Effector memory CD4-positive, alpha-beta T cell (primary cell): ENCODE measurements around the gene DPM2.
A peak's percentile ranks its signal among the peaks of the same experiment; 100 is the strongest.

Experiments
- DNase-seq, 3 donors: peaks; one replicate each; pipeline ENCODE4 v3.0.0-alpha.2; 2020
- H3K27ac ChIP-seq: 2 replicates; pipeline ENCODE4 v1.7.0; 2013; ENCODE audit warnings: mild to moderate bottlenecking, low read length, moderate library complexity; ENCODE audit not compliant: insufficient read depth, poor library complexity, severe bottlenecking
- H3K27me3 ChIP-seq: replicated peaks from 2 replicates; pipeline ENCODE4 v1.7.0; 2013; ENCODE audit warnings: mild to moderate bottlenecking, low read length; ENCODE audit not compliant: insufficient read depth, control insufficient read depth, poor library complexity, severe bottlenecking
- H3K36me3 ChIP-seq: 2 replicates; pipeline ENCODE4 v1.7.0; 2013; ENCODE audit warnings: mild to moderate bottlenecking, low read length, moderate library complexity; ENCODE audit not compliant: control insufficient read depth, insufficient read depth
- H3K4me1 ChIP-seq: 2 replicates; pipeline ENCODE4 v1.7.0; 2013; ENCODE audit warnings: low read length, mild to moderate bottlenecking; ENCODE audit not compliant: control insufficient read depth, insufficient read depth, poor library complexity, severe bottlenecking
- H3K4me3 ChIP-seq: 2 replicates; pipeline ENCODE4 v1.7.0; 2013; ENCODE audit warnings: low read length, low read depth, mild to moderate bottlenecking; ENCODE audit not compliant: insufficient read depth, poor library complexity, severe bottlenecking
- H3K9me3 ChIP-seq: 2 replicates; pipeline ENCODE4 v1.7.0; 2013; ENCODE audit warnings: mild to moderate bottlenecking, low read length, moderate library complexity; ENCODE audit not compliant: control insufficient read depth

Gene DPM2

DNA sequence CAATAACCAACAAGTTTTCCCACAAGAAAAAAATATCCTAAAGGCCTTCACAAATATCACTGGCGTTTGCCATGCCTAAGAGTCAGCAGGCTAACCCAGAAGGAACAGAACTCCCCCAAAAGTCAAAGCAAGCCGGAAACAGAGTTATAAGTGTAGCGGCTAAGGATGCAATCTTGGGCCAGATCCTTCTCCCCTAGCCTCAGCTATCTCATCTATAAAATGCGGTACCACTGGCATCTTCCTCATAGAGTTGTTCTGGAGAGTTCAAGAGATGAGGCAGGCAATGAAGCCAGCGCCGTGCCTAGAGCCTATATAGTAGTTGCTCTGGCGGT lies 632 bp downstream of the DPM2 start:
- peak overlapping the region; percentile 52 for H3K4me3 ChIP-seq
- H3K36me3 ChIP-seq, result peaks cover 18% of the 10 kb centered on the region
- no peaks in the 10 kb centered on the region for H3K9me3 ChIP-seq
- DNase-seq, result no peak
- H3K27me3 ChIP-seq, result no peaks in the 10 kb centered on the region
- peak overlapping the region; percentile 76 for H3K27ac ChIP-seq
- H3K4me1 ChIP-seq, result peaks cover 24% of the 10 kb centered on the region

DNA sequence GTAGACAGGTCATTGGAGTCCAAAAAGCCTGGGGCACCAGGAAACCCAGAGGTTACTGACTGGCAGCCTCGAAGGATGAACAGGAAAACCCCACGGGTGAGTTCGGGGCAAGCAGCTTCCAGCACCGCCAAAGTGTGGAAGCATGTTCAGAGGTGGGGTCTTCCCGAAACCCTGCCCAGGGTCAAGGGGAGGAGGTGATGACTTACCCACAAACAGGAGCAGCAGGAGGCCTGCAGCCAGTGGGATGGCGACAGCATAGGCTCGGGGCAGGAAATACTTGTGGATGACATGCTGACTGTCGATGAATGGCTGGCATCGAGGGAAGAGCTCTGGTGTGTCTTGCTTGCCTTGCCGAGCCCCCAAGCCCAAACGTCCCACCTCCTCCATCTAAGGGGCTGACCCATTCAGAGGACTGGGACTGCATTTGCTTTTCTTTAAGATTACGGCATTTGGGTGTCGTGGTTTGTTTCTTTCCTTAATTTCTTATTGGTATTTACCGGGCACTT lies 1.3 kb downstream of the DPM2 start:
- Histone ChIP-seq H3K4me3 (no peak overlapping the region), H3K27ac (no peak overlapping the region), H3K9me3 (no peaks in the 10 kb centered on the region), H3K27me3 (no peaks in the 10 kb centered on the region), H3K4me1 (peaks cover 27% of the 10 kb centered on the region), H3K36me3 (peaks cover 12% of the 10 kb centered on the region)
- DNase-seq, result no peak

DNA sequence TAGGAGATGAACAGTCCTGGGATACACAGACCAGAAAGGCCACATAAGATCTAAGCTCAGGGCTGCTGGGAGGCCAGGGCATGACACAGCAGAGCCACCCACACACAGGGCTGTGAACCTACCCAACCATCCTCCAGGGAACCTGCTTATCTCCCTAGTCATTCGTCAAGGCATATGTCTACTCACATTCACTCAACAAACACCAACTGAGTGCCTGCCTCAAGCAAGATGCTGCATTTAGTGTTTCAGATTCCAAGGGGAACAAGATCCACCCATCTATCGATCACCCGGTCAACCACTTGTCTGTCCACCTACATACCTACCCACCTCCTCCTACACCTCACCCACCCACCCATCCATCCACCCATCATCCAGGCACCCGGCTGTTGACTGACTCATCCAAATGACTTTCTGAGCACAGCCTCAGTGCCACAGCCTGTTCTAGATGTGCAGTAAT lies 1.9 kb downstream of the DPM2 start:
- DNase-seq, result no peak
- peaks cover 6% of the 10 kb centered on the region for H3K36me3 ChIP-seq
- H3K27me3 ChIP-seq, result no peaks in the 10 kb centered on the region
- no peak overlapping the region for H3K27ac ChIP-seq
- no peaks in the 10 kb centered on the region for H3K9me3 ChIP-seq
- no peak overlapping the region for H3K4me3 ChIP-seq
- peaks cover 33% of the 10 kb centered on the region for H3K4me1 ChIP-seq

DNA sequence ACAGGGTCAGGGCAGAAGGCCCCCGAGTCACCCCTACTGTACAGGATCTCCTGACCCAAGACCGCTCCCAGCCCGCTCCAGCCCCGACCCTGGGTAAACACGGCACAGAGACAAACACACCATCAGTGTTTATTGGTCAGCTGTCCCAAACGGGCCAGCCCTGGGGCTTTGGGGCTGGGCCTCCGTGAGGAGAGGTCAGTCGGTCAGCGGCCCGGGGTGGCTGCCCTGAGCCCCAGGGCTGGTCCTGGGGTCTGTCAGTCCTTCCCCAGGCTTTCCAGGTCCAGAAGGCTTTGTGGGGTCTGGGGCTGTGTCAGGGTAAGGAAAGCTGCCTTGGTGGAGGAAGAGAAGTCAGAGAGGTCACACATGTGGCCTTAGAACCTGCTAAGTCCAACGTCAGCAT lies 2.7 kb downstream of the DPM2 start:
- H3K27ac ChIP-seq, result no peak overlapping the region
- peaks cover 41% of the 10 kb centered on the region for H3K4me1 ChIP-seq
- H3K36me3 ChIP-seq, result peaks cover 4% of the 10 kb centered on the region
- no peaks in the 10 kb centered on the region for H3K9me3 ChIP-seq
- H3K27me3 ChIP-seq, result no peaks in the 10 kb centered on the region
- no peak for DNase-seq
- no peak overlapping the region for H3K4me3 ChIP-seq

DNA sequence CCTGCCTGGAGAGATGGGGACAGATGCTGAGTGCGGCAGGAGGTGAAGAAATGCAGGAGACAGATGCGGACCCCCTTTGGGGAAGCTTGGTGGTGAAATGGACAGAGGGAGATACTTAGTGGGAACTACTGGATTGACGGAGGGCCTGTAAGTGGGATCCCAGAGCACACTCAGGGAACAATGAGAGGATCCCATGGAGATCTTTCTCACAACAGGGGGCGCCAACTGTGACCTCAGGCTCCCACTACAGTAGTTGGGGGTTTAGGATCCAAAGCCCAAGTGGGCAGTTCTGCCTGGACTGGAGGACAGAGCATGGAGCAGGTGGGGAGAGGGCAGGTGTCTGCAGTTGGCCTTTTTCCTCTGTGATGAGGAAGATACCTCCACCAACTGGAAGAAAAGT lies 3.4 kb downstream of the DPM2 start:
- H3K4me1 ChIP-seq, result peaks cover 41% of the 10 kb centered on the region
- H3K27me3 ChIP-seq, result no peaks in the 10 kb centered on the region
- no peak overlapping the region for H3K4me3 ChIP-seq
- no peaks in the 10 kb centered on the region for H3K9me3 ChIP-seq
- H3K27ac ChIP-seq, result no peak overlapping the region
- H3K36me3 ChIP-seq, result no peaks in the 10 kb centered on the region
- no peak for DNase-seq

DNA sequence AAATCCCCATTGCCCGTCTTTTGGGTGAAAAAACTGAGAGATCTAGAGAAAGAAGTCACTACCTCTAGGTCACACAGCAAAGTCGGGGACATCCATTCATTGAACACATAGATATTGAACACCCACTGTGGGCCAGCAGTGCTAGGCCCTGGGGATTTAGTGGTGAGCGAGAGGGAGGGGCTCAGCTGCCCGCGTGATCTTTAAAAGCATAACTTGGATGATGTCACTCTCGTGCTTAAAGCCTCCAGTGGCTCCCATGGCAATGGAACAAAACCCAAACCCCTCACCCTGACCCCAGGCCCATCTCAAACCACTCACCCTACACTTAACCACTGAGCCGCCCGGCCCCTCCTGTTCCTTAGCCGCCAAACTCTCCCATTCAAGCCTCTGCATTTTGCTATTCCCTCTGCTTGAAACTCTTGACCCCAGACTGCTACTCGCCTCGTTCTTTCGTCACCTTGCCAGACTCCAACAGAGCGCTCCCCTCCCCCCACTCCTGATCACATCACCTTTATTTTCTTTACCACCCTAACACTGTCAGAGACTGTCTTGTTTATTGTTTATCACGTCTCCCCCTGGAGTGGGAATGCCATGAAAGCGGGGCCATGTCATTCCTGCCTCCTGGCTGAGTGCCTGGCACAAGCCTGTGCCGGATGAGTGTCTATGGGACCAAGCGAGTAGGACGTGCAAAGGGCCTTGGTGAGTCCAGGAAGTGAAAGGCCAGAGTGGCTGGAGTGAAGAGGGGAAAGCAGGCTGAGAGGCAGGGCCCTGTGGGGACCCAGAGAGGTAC lies 6.4 kb downstream of the DPM2 start:
- Histone ChIP-seq H3K4me1 (peaks cover 41% of the 10 kb centered on the region), H3K27ac (peak overlapping the region; percentile 20)
- no peak for DNase-seq

DNA sequence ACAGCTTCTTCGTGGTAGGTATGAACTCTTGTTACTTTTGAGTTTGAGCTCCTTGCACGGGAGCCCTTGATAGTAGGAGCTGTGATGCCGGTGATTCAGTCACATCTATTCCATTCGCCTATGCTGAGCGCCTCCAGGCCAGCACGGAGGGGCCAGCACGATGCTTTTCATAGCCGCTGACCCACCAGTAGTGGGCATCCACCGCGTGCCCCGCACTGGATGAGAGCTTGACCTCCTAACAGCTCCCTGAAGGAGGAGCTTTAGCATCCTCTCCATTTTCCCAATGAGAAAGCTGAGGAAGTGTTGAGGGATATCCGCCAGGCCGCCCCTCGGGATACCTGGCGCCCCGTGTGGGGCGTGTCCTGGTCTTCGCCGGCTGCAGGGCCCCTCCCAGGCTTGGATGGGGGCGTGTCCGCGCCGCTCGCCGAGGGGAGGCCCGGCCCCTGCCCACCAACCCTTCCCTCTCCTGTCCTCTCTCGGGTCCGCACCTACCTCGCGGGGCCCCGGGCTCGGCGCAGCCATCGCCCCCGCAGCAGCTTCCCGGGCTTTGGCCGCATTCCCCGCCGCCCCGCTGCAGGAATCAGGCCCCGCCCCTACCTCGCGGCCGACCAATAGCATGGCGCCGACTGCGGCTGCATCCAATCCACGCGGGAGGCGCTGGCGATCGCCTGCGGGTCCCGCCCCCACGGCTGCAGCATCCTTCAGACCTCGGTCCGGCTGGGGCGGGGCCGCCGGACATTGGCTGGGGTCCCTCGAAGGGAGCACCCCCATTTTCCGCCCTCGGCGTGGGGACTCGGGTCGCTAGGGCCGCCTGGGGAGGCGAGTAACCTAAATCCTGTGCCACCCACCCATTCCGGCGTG lies 7.2 kb downstream of the DPM2 start, which contains the start of gene PIP5KL1:
PIP5KL1 (minus strand) TSS at position 547 of the 861 bp plus-strand sequence; CDS start at position 522, 25 bp downstream.
- H3K4me1 ChIP-seq, result peaks cover 35% of the 10 kb centered on the region
- peak within 1 kb of the TSS; percentile 65 for H3K4me3 ChIP-seq
- H3K27ac ChIP-seq, result peak within 1 kb of the TSS; percentile 20
- H3K36me3 ChIP-seq, result no peaks in the 10 kb centered on the region
- no peaks in the 10 kb centered on the region for H3K9me3 ChIP-seq
- peak; percentile 40 to 69 (median 60) for DNase-seq
- H3K27me3 ChIP-seq, result no peaks in the 10 kb centered on the region

More for the DNA sequence above, 6.4 kb downstream of the DPM2 start:
- Histone ChIP-seq H3K36me3 (no peaks in the 10 kb centered on the region), H3K4me3 (peak overlapping the region; percentile 65), H3K27me3 (no peaks in the 10 kb centered on the region), H3K9me3 (no peaks in the 10 kb centered on the region)

DNA sequence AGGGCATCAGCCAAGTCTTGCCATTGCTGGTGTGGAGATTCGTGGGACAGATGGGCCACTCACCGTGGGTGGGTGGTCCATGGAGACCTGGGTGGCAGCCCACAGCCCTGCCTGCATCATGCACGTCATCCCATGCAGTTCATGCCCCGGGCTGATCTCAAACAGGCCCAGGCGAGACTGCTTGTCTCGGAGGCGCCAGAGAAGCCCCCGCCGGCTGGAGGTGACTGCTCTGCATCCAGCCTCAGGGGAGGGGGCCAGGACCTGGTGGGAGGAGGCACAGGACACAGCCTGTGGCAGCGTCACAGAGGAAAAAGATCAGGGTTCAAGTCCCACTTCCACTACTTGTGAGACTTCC lies 8.1 kb downstream of the DPM2 start:
- DNase-seq, result no peak
- no peak overlapping the region for H3K27ac ChIP-seq
- H3K36me3 ChIP-seq, result no peaks in the 10 kb centered on the region
- no peaks in the 10 kb centered on the region for H3K9me3 ChIP-seq
- no peak overlapping the region for H3K4me3 ChIP-seq
- peaks cover 34% of the 10 kb centered on the region for H3K4me1 ChIP-seq
- H3K27me3 ChIP-seq, result no peaks in the 10 kb centered on the region

DNA sequence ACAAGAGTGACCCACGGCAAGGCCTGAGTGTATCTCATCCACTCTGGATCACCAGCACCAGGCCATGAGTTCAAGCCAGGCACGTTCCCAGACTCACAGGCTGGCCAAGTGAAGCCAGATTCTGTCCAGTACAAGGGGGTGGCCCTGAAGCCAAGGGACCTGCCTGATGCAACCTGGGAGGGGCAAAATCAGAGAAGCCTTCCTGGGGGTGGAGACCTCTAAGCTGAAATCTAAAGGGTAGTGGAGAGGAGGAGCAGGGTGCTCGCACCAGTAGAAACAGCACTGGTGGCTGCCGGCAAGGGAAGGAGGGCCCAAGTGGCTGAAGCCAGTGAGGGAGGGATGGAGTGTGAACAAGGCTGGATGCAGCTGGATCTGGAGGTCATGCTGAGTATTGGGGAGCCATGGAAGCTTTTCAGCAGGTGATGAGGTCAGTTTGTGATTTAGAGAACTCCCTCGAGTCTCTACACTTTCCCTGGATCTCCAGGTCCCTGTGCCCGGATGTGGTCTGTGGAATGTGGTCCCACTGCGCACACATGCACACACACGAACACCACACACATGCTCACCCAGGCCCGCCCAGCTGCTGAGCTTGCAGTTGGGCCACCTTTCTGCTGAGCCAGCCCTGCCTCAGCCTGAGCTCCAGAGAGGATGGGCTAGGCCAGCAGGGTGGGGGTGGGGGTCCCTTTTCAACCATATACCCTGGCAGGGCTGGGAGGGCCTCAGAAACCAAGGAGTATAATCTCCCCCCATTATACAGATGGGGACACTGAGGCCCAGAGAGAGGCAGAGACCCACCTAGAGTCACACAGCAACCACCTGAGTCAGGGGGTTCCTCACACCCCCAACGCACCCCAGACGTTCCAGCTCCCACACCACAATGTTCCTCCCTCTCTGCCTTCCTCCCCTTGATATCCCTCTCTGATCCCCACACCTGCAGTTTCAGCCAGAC lies 8.7 kb downstream of the DPM2 start:
- H3K4me3 ChIP-seq, result no peak overlapping the region
- no peaks in the 10 kb centered on the region for H3K27me3 ChIP-seq
- no peaks in the 10 kb centered on the region for H3K36me3 ChIP-seq

More for the DNA sequence above, 8.7 kb downstream of the DPM2 start:
- Histone ChIP-seq H3K27ac (no peak overlapping the region), H3K9me3 (no peaks in the 10 kb centered on the region), H3K4me1 (peaks cover 34% of the 10 kb centered on the region)
- DNase-seq, result no peak
